Calu3 (cell line): ENCODE results near the gene PRMT9. TPM values are rescaled to one million over a fixed set of nuclear protein-coding genes. Genes with fewer than 3 reads are reported as not detected.

Experiments used
- BruUV-seq: library from RNA; stranded (reverse); fragments of 400-500 nt; replicated peaks from 2 replicates; lab custom pipeline; 2021; lab: Mats Ljungman, UMichigan
- CTCF ChIA-PET: fragments of 300-600 bp; sonication (Branson Sonifier 250); formaldehyde crosslinking; loops from one replicate; lab custom pipeline; 2022; ENCODE audit warnings: antibody characterized with exemption; lab: Charles Lee
- DNase-seq: peaks from one replicate; pipeline ENCODE4 v3.0.0; 2022
- H3K27ac Mint-ChIP-seq: one replicate; pipeline ENCODE4 v1.8.0; 2022; ENCODE audit warnings: mixed read lengths; ENCODE audit not compliant: unreplicated experiment
- H3K27me3 Mint-ChIP-seq: one replicate; pipeline ENCODE4 v1.8.0; 2022; ENCODE audit warnings: mixed read lengths; ENCODE audit not compliant: unreplicated experiment
- H3K36me3 Mint-ChIP-seq: one replicate; pipeline ENCODE4 v1.8.0; 2022; ENCODE audit warnings: mild to moderate bottlenecking, moderate library complexity, mixed read lengths; ENCODE audit not compliant: insufficient read depth, unreplicated experiment
- H3K4me1 Mint-ChIP-seq: one replicate; pipeline ENCODE4 v1.8.0; 2022; ENCODE audit warnings: mild to moderate bottlenecking, low read depth, mixed read lengths; ENCODE audit not compliant: unreplicated experiment
- H3K4me3 Mint-ChIP-seq: one replicate; pipeline ENCODE4 v1.8.0; 2022; ENCODE audit warnings: mild to moderate bottlenecking, low read depth, moderate library complexity, mixed read lengths; ENCODE audit not compliant: unreplicated experiment
- H3K9me3 Mint-ChIP-seq: one replicate; pipeline ENCODE4 v1.8.0; 2022; ENCODE audit warnings: low read depth, mixed read lengths; ENCODE audit not compliant: unreplicated experiment
- intact Hi-C: fragments of 100-400 bp; cut with micrococcal nuclease; formaldehyde crosslinking; loops from one replicate; pipeline ENCODE4 v1.10.0; 2022; ENCODE audit not compliant: unreplicated experiment
- total RNA-seq: library from RNA; stranded (reverse); gene quantifications from 2 replicates; pipeline ENCODE4 v1.2.3, GENCODE V29; 2022
- TF ChIP-seq, protein P1 (sequence below): fragments of 200-600 bp; IDR thresholded peaks from one replicate; pipeline ENCODE4 v1.8.0; 2022; ENCODE audit warnings: antibody characterized with exemption; ENCODE audit not compliant: unreplicated experiment

Gene PRMT9
- total RNA-seq, 1 experiment from 2014 or later: 7.3 TPM

GRCh38 chr4:147616849-147617172, 67.2 kb downstream of the PRMT9 start:
- Mint-ChIP-seq H3K4me1 (peaks cover 20% of the 10 kb centered on the region), H3K4me3 (peak overlapping the region; percentile 87), H3K36me3 (peaks cover 15% of the 10 kb centered on the region), H3K9me3 (no peaks in the 10 kb centered on the region), H3K27me3 (no peaks in the 10 kb centered on the region), H3K27ac (peak overlapping the region; percentile 83)
- DNase-seq: no peak
- CTCF ChIA-PET: interaction anchor here (0.6 to 2.2 kb wide), 4 partner anchors 19 to 520 kb away, joined by 3 to 16 read pairs (median 6); no protein-coding TSS in a partner anchor
- intact Hi-C loops: loop anchor here (2.0 kb wide), 1 partner anchor 20 kb away; no protein-coding TSS in a partner anchor
- TF ChIP-seq, protein P1, sequence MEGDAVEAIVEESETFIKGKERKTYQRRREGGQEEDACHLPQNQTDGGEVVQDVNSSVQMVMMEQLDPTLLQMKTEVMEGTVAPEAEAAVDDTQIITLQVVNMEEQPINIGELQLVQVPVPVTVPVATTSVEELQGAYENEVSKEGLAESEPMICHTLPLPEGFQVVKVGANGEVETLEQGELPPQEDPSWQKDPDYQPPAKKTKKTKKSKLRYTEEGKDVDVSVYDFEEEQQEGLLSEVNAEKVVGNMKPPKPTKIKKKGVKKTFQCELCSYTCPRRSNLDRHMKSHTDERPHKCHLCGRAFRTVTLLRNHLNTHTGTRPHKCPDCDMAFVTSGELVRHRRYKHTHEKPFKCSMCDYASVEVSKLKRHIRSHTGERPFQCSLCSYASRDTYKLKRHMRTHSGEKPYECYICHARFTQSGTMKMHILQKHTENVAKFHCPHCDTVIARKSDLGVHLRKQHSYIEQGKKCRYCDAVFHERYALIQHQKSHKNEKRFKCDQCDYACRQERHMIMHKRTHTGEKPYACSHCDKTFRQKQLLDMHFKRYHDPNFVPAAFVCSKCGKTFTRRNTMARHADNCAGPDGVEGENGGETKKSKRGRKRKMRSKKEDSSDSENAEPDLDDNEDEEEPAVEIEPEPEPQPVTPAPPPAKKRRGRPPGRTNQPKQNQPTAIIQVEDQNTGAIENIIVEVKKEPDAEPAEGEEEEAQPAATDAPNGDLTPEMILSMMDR: no peak
- BruUV-seq: TSS peak; percentile 84

GRCh38 chr4:147610686-147611085, 73.3 kb downstream of the PRMT9 start:
- DNase-seq: no peak
- H3K9me3 Mint-ChIP-seq: no peaks in the 10 kb centered on the region

DNA sequence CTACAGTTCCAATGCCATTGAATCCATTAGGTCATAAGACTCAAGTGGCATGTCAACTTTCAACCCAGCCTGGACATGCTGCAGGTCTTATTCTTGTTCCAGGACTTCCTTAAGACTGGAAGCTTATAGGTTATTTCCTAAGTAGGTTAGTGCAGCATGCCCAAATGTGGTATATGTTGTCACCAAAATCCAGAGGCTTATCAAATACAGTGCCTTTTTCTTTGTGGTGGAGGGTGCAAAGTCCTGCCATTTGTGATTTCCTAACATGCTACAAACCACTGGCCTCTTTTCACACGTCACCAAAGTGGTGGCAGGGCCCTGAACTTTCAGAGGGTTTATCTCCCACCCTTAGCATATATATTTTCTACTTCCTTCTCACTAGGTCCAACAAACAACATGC, 76.5 kb downstream of the PRMT9 start:
- Mint-ChIP-seq H3K4me1 (no peaks in the 10 kb centered on the region), H3K27ac (no peak overlapping the region), H3K36me3 (no peaks in the 10 kb centered on the region), H3K9me3 (no peaks in the 10 kb centered on the region), H3K4me3 (no peak overlapping the region), H3K27me3 (no peaks in the 10 kb centered on the region)
- no peak for DNase-seq
- BruUV-seq: no TSS peak
- TF ChIP-seq, protein P1: no peak
- CTCF ChIA-PET: no interaction called here
- intact Hi-C loops: no loop called here

More at GRCh38 chr4:147610686-147611085, 73.3 kb downstream of the PRMT9 start:
- TF ChIP-seq, protein P1: no peak
- H3K27me3 Mint-ChIP-seq: no peaks in the 10 kb centered on the region
- no peaks in the 10 kb centered on the region for H3K36me3 Mint-ChIP-seq
- CTCF ChIA-PET: interaction anchor here (0.6 kb wide), 1 partner anchor 73 kb away, joined by 3 read pairs; the partner anchor contains the start of gene PRMT9
- H3K27ac Mint-ChIP-seq: no peak overlapping the region
- BruUV-seq: no TSS peak
- intact Hi-C loops: no loop called here
- H3K4me1 Mint-ChIP-seq: no peaks in the 10 kb centered on the region
- H3K4me3 Mint-ChIP-seq: no peak overlapping the region

DNA sequence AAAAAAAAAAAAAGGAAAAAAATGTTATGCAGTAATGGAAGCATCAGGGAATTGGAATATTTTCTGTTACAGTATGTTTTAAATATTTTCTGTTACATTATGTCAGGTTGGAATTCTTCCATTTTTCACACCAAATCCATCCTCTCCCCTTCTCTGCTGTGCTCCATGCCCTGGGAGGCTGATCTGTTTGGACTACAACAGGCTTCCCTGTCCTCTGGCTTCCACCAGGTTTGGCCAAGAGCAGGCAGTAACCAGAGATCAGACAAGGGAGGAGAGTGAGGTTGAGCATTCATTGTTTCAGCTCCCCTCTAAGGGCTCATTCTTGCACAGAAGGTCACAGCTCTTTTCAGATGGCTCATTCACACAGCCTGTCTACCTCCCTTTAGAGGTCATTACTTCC, 78.5 kb downstream of the PRMT9 start:
- Mint-ChIP-seq H3K27ac (no peak overlapping the region), H3K9me3 (no peaks in the 10 kb centered on the region), H3K4me3 (no peak overlapping the region), H3K4me1 (no peaks in the 10 kb centered on the region), H3K36me3 (no peaks in the 10 kb centered on the region), H3K27me3 (no peaks in the 10 kb centered on the region)
- DNase-seq: no peak
- TF ChIP-seq, protein P1: no peak
- no TSS peak for BruUV-seq
- CTCF ChIA-PET: no interaction called here
- intact Hi-C loops: no loop called here
